ENCODE results near the gene CNN2.

The CNN2 gene

DNA sequence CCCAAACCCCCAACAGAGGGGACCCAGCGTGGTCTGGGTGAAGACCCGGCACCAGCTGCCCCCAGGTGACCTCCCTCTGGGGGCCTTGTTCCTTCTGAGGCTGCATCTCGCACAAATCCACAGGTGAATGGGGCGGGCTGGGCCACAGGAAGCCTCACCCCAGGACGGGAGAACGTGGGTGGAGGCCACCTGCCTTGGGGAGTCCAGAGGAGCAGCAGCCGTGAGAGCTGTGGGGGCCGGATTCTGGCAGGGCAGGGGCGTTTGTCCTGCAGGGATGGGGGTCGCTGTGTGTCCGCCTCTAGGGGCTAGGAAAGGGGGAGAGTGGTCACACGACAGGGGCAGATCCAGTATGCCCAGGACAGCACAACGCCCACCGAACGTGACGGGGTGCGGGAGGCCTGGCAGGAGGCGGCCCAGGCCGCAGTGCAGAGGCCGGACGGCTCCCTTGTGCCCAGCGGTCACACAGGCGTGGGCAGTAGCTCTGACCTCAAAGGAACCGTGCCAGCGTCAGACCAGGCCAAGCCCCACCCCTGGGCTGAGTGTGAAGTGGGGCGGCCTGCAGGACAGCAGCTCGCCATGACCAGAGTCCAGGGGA, 62.1 kb downstream of the CNN2 start:
- H3K27me3 ChIP-seq (ENCODE audit: insufficient read depth, low read length): no peaks in the 10 kb centered on the region
- no peak overlapping the region for H2AFZ ChIP-seq (ENCODE audit: low read depth, low read length)
- peaks cover 37% of the 10 kb centered on the region for H3K36me3 ChIP-seq (ENCODE audit: insufficient read depth, low read length)
- H3K4me1 ChIP-seq (ENCODE audit: insufficient read depth, low read length): peaks cover 3% of the 10 kb centered on the region
- H3K4me3 ChIP-seq (ENCODE audit: low read length): no peak overlapping the region
- no peaks in the 10 kb centered on the region for H3K9me3 ChIP-seq (ENCODE audit: low read length)

Measured in neuron (in vitro differentiated cells).